Mammary epithelial cell (primary cell): ENCODE measurements around the gene AAGAB.

Experiments used
- CTCF ChIP-seq, 2 donors: IDR thresholded peaks in 1 of 2; conservative IDR thresholded peaks in 1 of 2; 2 replicates each; pipeline ENCODE4 v1.5.1; 2011 to 2012; ENCODE audit warnings: inconsistent platforms in 2 of 2, low read length in 2 of 2, mild to moderate bottlenecking in 2 of 2, control low read depth in 1 of 2, low read depth in 1 of 2; ENCODE audit not compliant: insufficient read depth in 1 of 2; ENCODE audit errors: extremely low read depth in 1 of 2
- EZH2 ChIP-seq: IDR thresholded peaks from 2 replicates; pipeline ENCODE4 v1.6.1; 2012; ENCODE audit warnings: low read length, inconsistent platforms, borderline replicate concordance

- TF ChIP-seq CTCF (conservative IDR thresholded peaks at IDR 0.05 in 1 of 2, IDR thresholded peaks at IDR 0.05 in 1 of 2; ENCODE audit: extremely low read depth in 1 of 2, insufficient read depth in 1 of 2, low read depth in 1 of 2, low read length in 2 of 2) (no peak), EZH2 (no peak)
Measured at GRCh38 chr15:67242708-67243111, 11.8 kb downstream of the AAGAB start.
